ENCODE results near the gene FAM237B.

Gene FAM237B

GRCh38 chr7:90290244-90291113 is 30.6 kb downstream of the FAM237B start:
- no peak for DNase-seq

- no peak for DNase-seq
These were observed 33.0 kb downstream of the FAM237B start for GRCh38 chr7:90288154-90288553.

- DNase-seq, result no peak
These were observed 44.9 kb downstream of the FAM237B start for GRCh38 chr7:90276033-90276728.

GRCh38 chr7:90274161-90274560 is 46.9 kb downstream of the FAM237B start:
- no peak for DNase-seq

- DNase-seq, result no peak
These were observed 48.9 kb downstream of the FAM237B start for GRCh38 chr7:90272242-90272641.

- peak; percentile 87 for DNase-seq
These were observed 49.4 kb downstream of the FAM237B start for GRCh38 chr7:90271753-90272152.

- DNase-seq, result no peak
These were observed 50.5 kb downstream of the FAM237B start for GRCh38 chr7:90270431-90271178.

- DNase-seq, result no peak
These were observed 51.9 kb downstream of the FAM237B start for GRCh38 chr7:90269163-90269562.

- no peak for DNase-seq
These were observed 53.7 kb downstream of the FAM237B start for GRCh38 chr7:90267263-90267858.

- DNase-seq, result peak; percentile 85
These were observed 54.3 kb downstream of the FAM237B start for GRCh38 chr7:90266808-90267207.

Data from HCEC 1CT (cell line).